OCI-LY3 (cell line): Measurements from ENCODE around the gene EYA2.

ENCODE experiments used
- H2AFZ ChIP-seq: fragments of 200-600, 300-600 bp; shearing (Covaris generic); 2 replicates; pipeline ENCODE4 v1.6.0; 2014; ENCODE audit warnings: antibody characterized with exemption, low read depth, low read length
- H3K27ac ChIP-seq: fragments of 200-600, 300-600 bp; sonication (generic); 2 replicates; pipeline ENCODE4 v1.5.1; 2014; ENCODE audit warnings: mild to moderate bottlenecking, low read length, moderate library complexity, mixed read lengths
- H3K27me3 ChIP-seq: fragments of 200-600, 300-600 bp; sonication (generic); 2 replicates; pipeline ENCODE4 v1.6.1; 2014; ENCODE audit warnings: low read depth, low read length, mixed read lengths
- H3K36me3 ChIP-seq: fragments of 200-600, 300-600 bp; sonication (generic); replicated peaks from 2 replicates; pipeline ENCODE3; 2014; ENCODE audit warnings: low read depth, low read length, mixed read lengths
- H3K4me1 ChIP-seq: fragments of 300-600, 200-600 bp; sonication (generic); 2 replicates; pipeline ENCODE4 v1.6.1; 2014; ENCODE audit warnings: low read length, mixed read lengths
- H3K4me2 ChIP-seq: fragments of 200-600, 300-600 bp; sonication (generic); 2 replicates; pipeline ENCODE4 v1.6.1; 2014; ENCODE audit warnings: low read length, mixed read lengths
- H3K4me3 ChIP-seq: fragments of 300-600, 200-600 bp; sonication (generic); 2 replicates; pipeline ENCODE4 v1.5.1; 2014; ENCODE audit warnings: antibody characterized with exemption, mild to moderate bottlenecking, low read length, moderate library complexity
- H3K79me2 ChIP-seq: fragments of 300-600, 200-600 bp; shearing (Covaris generic); 2 replicates; pipeline ENCODE4 v1.6.1; 2014; ENCODE audit warnings: mild to moderate bottlenecking, low read length, mixed read lengths
- H3K9ac ChIP-seq: fragments of 300-600, 200-600 bp; shearing (Covaris generic); 2 replicates; pipeline ENCODE4 v1.6.0; 2014; ENCODE audit warnings: mild to moderate bottlenecking, low read length, moderate library complexity
- H3K9me3 ChIP-seq: fragments of 200-600, 300-600 bp; shearing (Covaris generic); 2 replicates; pipeline ENCODE4 v1.6.1; 2014; ENCODE audit warnings: low read length, mixed read lengths; ENCODE audit not compliant: insufficient read depth
- H4K20me1 ChIP-seq: fragments of 200-600, 300-600 bp; sonication (generic); 2 replicates; pipeline ENCODE4 v1.6.1; 2016; ENCODE audit warnings: low read length, mixed read lengths; ENCODE audit not compliant: insufficient read depth
- EZH2phosphoT487 ChIP-seq: fragments of 200-600 bp; shearing (Covaris generic); IDR thresholded peaks from 2 replicates; pipeline ENCODE4 v1.6.1; 2018; ENCODE audit warnings: antibody characterized with exemption, mixed run types, low read depth
- TF ChIP-seq, protein P1 (sequence below): fragments of 200-600, 300-600 bp; sonication (generic); IDR thresholded peaks from 2 replicates; pipeline ENCODE4 v1.5.1; 2014; ENCODE audit warnings: antibody characterized with exemption, low read length, low read depth

The EYA2 gene

DNA sequence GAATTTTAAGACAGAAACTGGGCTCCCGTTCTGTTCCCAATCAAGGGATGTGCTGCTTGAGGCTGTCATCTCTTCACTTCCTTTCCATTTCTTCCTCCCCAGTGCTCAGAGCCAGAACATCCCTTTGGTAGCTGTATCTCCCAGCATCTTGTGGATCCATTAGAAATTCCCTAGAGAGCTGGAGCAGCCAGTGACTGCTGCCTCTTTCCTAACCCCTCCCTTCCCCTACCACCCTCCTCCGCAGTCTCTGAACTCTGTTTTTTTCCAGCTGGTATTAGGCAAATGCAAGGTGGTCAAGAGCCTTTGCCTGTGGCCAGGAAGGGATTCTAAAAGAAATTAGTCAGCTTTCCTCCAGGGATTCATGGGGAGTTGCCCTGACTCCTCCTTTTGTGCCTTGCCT is 208.0 kb downstream of the EYA2 start:
- H2AFZ ChIP-seq = no peak overlapping the region
- no peaks in the 10 kb centered on the region for H3K4me1 ChIP-seq
- no peaks in the 10 kb centered on the region for H4K20me1 ChIP-seq
- no peak overlapping the region for H3K27ac ChIP-seq
- no peak overlapping the region for H3K9ac ChIP-seq
- H3K36me3 ChIP-seq = no peaks in the 10 kb centered on the region
- peaks cover 4% of the 10 kb centered on the region; the same call in 1 of the 2 replicates for H3K9me3 ChIP-seq
- TF ChIP-seq EZH2phosphoT487 = no peak
- TF ChIP-seq, protein P1, sequence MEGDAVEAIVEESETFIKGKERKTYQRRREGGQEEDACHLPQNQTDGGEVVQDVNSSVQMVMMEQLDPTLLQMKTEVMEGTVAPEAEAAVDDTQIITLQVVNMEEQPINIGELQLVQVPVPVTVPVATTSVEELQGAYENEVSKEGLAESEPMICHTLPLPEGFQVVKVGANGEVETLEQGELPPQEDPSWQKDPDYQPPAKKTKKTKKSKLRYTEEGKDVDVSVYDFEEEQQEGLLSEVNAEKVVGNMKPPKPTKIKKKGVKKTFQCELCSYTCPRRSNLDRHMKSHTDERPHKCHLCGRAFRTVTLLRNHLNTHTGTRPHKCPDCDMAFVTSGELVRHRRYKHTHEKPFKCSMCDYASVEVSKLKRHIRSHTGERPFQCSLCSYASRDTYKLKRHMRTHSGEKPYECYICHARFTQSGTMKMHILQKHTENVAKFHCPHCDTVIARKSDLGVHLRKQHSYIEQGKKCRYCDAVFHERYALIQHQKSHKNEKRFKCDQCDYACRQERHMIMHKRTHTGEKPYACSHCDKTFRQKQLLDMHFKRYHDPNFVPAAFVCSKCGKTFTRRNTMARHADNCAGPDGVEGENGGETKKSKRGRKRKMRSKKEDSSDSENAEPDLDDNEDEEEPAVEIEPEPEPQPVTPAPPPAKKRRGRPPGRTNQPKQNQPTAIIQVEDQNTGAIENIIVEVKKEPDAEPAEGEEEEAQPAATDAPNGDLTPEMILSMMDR = no peak
- H3K4me2 ChIP-seq = no peak overlapping the region
- peaks cover 13% of the 10 kb centered on the region; the same call in 1 of the 2 replicates for H3K27me3 ChIP-seq
- H3K79me2 ChIP-seq = no peaks in the 10 kb centered on the region
- H3K4me3 ChIP-seq = no peak overlapping the region

DNA sequence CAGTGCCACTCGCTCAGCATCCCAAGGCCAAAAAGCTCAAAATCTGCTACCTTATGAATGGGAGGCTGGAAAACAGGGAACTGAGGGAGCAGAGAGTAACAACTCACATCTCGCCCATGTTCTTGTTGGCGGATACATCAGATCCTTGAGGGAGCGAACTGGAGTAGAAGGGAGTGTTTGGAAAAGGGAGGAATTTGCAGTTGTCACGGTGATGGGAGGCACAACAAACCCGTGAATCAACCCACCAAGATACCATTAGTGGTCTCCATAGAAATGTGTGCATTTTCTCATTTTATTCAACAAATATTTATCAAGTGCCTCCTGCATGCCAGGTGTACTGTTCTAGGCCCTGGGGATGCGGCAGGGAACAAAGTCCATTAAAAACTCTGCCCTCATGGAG is 212.1 kb downstream of the EYA2 start:
- H3K9me3 ChIP-seq = peaks cover 14% of the 10 kb centered on the region
- H3K4me3 ChIP-seq = no peak overlapping the region
- TF ChIP-seq, protein P1 = no peak
- no peak for TF ChIP-seq EZH2phosphoT487
- H3K4me2 ChIP-seq = no peak overlapping the region
- no peak overlapping the region for H3K27ac ChIP-seq
- H4K20me1 ChIP-seq = no peaks in the 10 kb centered on the region
- H3K36me3 ChIP-seq = no peaks in the 10 kb centered on the region
- H3K4me1 ChIP-seq = no peaks in the 10 kb centered on the region
- H2AFZ ChIP-seq = no peak overlapping the region
- H3K27me3 ChIP-seq = no peaks in the 10 kb centered on the region; the same call in 1 of the 2 replicates
- no peaks in the 10 kb centered on the region for H3K79me2 ChIP-seq
- H3K9ac ChIP-seq = no peak overlapping the region

DNA sequence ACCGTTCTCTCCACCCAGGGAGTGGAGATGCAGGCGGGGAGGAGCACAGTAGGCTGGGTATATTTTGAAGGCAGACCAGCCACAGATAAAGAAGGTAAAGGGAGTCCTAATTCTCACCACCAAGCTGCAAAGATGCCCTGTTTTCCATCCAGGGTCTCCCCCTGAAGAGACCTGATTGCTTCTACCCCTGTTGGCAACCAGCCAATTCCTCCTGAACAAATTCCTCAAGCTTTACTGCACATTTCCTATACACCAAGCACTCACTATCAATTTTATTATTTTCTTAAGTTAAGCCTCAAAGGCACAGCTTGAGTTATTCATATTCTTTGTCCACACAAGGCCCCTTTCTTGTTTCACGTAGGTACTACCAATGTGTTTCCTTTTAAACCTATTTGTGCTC is 214.4 kb downstream of the EYA2 start:
- Histone ChIP-seq H4K20me1 (no peaks in the 10 kb centered on the region), H3K36me3 (no peaks in the 10 kb centered on the region), H3K27ac (no peak overlapping the region), H3K9me3 (peaks cover 11% of the 10 kb centered on the region; the same call in 1 of the 2 replicates), H3K9ac (no peak overlapping the region), H2AFZ (no peak overlapping the region), H3K4me1 (no peaks in the 10 kb centered on the region), H3K4me2 (no peak overlapping the region), H3K27me3 (no peaks in the 10 kb centered on the region; the same call in 1 of the 2 replicates), H3K4me3 (no peak overlapping the region), H3K79me2 (no peaks in the 10 kb centered on the region)
- TF ChIP-seq EZH2phosphoT487 = no peak
- TF ChIP-seq, protein P1 = no peak

DNA sequence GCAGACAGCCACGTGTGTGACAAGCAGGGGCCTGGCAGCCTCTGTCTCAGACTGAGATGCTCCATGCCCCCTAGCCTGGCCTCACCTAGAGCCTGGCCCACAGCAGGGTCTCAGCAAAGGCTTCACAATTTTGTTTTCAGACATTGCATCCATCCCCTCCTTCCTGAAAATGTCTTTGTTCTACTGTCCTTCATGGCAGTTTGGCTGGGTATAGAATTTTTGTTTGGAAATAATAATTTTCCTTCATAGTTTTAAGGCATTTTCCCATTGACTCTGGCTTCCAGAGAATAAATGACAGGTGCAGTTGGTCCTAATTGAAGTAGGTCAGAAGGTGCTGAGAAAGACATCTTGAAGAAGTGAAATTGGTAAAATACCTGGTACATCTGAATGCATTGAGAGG is 216.2 kb downstream of the EYA2 start:
- no peaks in the 10 kb centered on the region for H3K79me2 ChIP-seq
- no peaks in the 10 kb centered on the region for H3K36me3 ChIP-seq
- no peaks in the 10 kb centered on the region for H4K20me1 ChIP-seq
- H2AFZ ChIP-seq = no peak overlapping the region
- H3K4me3 ChIP-seq = no peak overlapping the region
- H3K27ac ChIP-seq = no peak overlapping the region
- H3K4me2 ChIP-seq = no peak overlapping the region
- H3K9me3 ChIP-seq = peaks cover 11% of the 10 kb centered on the region; the same call in 1 of the 2 replicates
- H3K27me3 ChIP-seq = no peaks in the 10 kb centered on the region; the same call in 1 of the 2 replicates
- no peak for TF ChIP-seq EZH2phosphoT487
- TF ChIP-seq, protein P1 = no peak
- no peak overlapping the region for H3K9ac ChIP-seq
- H3K4me1 ChIP-seq = no peaks in the 10 kb centered on the region
